Omental fat pad (tissue), 4 donors: ENCODE measurements around the gene PRKCA. TPM values are rescaled to one million over a fixed set of nuclear protein-coding genes. Genes with fewer than 3 reads are reported as not detected.

Experiments used
- ATAC-seq: fragments of 150-250 bp; one replicate; pipeline ENCODE4 v1.9.1; 2016; ENCODE audit warnings: mild to moderate bottlenecking, moderate library complexity; ENCODE audit not compliant: low FRiP score
- DNase-seq: peaks from one replicate; pipeline ENCODE4 v3.0.0-alpha.2; 2019; ENCODE audit warnings: low spot score
- total RNA-seq, 4 donors: library from RNA; depleted of rRNA; stranded (reverse); fragments of >200 nt; gene quantifications; one replicate each; pipeline ENCODE4 v1.1.0, GENCODE V29; 2016
- TF ChIP-seq, protein P1 (sequence below), 3 donors: fragments of 450-650 bp; IDR thresholded peaks; one replicate each; pipeline ENCODE4 v1.5.1; 2016 to 2017; ENCODE audit warnings: antibody characterized with exemption in 3 of 3, mild to moderate bottlenecking in 3 of 3, moderate library complexity in 2 of 3

Gene PRKCA
- total RNA-seq, 4 donors from 2014 or later: 6.7 to 14.3 (median 10.3) TPM

DNA sequence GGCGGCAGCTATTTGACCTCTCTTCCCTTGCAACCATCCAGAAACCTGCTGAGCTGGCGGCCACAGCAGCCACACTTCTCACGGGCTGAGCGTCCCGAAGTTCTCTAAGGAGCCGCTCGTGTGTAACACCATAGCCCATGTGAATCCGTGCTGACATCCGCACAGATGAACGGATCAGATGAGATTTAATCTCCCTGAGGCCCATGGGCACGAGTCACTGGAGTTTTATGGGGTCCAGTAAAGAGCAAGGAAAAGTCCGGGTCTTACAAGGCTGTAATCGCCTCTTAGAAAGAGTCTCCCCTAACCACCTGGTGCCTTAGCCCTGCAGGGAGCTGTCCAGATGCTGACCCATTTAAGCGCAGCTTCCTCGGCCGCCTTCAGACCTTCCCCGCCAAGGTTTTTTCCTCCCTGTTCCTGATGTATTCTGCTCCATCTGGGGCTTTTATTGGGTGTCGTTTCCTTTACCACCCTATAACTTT is 527.0 kb downstream of the PRKCA start:
- TF ChIP-seq, protein P1, sequence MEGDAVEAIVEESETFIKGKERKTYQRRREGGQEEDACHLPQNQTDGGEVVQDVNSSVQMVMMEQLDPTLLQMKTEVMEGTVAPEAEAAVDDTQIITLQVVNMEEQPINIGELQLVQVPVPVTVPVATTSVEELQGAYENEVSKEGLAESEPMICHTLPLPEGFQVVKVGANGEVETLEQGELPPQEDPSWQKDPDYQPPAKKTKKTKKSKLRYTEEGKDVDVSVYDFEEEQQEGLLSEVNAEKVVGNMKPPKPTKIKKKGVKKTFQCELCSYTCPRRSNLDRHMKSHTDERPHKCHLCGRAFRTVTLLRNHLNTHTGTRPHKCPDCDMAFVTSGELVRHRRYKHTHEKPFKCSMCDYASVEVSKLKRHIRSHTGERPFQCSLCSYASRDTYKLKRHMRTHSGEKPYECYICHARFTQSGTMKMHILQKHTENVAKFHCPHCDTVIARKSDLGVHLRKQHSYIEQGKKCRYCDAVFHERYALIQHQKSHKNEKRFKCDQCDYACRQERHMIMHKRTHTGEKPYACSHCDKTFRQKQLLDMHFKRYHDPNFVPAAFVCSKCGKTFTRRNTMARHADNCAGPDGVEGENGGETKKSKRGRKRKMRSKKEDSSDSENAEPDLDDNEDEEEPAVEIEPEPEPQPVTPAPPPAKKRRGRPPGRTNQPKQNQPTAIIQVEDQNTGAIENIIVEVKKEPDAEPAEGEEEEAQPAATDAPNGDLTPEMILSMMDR (IDR thresholded peaks at IDR 0.05): no peak
- ATAC-seq: no peak
- no peak for DNase-seq

DNA sequence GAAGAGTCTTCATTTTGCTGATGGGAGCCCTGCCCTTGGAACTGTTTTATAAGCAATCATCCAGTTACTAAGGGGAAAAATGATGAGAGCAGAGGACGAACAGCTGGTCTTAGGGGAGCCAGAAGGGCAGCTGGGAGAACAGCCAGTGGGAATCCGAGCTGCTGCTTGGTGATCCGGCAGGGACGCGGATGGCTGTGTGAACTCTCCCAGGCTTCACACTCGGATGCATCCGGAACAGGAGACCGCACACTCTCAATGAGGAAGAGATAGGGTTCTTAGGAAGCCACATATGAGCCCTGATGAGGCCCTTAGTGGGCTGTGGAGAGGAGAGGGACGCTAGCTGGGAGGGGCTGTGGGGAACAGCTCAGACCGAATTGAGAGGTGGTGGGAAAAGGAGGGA is 527.5 kb downstream of the PRKCA start:
- TF ChIP-seq, protein P1 (IDR thresholded peaks at IDR 0.05): no peak
- ATAC-seq: no peak
- no peak for DNase-seq

DNA sequence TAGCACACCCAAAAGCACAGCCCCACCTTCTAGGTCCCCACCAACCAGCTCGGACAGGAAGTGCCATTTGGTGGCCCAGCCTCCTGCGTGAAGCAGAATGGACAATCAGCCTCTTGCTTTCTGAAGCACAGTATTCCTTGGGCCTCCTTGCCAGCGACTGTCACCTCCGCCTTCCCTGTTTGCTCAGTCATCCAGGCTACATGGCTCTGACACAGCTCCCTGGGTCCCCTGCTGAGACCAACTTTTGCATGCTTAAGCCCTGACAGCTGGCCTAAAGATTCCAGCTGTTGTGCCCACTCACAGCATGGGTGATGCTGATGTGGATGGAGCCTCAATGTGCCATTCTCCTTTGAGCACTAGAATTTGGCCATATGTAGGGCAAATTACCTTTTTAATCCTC is 528.0 kb downstream of the PRKCA start:
- no peak for DNase-seq
- ATAC-seq: no peak
- TF ChIP-seq, protein P1 (IDR thresholded peaks at IDR 0.05): no peak

DNA sequence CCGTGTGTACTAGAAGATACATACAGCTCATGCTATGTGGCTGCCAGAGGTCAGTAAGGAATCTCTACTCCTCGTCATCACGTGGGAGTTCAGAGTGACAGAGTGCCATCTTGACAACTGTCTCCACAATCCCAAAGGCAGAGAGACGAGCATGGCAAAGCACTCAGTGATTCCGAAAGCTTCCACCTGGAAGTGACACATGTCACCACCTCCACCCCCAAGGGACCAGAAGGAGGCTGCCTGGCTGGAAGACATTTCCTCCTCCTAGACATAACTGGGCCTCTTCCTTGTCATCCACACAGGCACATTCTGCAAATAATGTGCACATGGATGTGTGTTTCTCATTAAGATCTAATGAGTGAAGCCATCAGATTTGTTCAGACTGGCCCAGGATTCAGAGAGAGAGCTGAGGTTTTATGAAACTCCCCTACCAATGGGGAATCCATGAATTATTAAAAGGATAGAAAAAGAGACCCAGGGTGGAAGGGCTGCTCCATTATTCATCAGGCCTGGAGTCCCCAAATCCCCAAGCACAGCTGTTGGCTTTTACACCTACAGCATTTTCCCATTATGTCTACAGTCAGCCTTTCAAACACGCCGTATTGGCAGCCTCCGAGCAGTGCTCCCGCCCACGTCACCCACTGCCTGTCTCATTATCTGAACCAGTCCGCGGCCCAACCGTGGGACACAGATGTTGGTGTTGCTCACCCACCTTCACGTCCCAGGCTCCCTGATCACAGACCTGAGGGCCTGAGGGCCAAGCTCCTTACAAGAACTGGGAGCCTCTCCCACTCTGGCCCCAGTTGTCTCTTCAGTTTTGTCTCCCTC is 529.2 kb downstream of the PRKCA start:
- TF ChIP-seq, protein P1 (IDR thresholded peaks at IDR 0.05): no peak
- ATAC-seq: no peak
- DNase-seq: no peak

DNA sequence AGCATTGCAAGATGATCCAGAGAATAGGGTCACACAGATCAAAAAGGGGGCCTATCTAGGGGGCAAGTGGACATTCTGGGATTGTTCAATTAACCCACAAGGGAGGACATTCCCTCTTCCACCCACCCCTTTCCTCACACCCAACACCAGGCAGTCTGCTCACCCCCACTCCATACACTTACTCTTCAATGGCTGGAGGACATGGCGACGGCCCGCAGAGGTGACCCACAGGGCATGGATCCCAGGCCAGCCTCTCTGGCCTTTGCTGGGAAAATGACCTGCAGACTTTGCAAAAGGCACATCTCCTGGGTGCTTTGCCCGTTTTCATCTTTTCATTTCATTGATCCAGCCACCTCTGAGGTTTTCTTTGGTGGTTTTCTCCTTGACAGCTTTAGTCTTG is 530.8 kb downstream of the PRKCA start:
- DNase-seq (no peak), ATAC-seq (no peak)
- TF ChIP-seq, protein P1 (IDR thresholded peaks at IDR 0.05): no peak

DNA sequence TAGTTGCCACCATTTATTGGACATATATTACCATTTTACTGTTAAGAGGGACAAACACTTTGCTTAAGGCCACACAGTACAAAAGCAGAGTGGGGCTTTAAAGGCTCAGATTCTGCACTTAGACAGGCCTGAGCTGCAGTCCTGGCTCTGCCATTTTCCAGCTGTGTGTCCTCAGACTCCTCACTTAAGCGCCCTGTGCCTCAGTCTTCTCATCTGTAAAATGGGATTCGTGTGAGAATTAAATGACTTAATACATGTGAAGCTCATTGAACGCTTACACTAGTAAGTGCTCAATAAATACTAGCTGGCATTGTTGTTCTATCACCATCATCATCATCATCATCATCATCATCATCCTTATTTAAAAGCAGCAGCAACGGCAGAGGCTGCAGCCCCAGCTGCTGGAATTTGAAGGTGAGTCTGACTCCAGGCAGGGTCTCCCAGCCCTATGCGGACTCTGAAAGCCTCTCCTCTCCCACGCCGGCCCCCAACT is 532.1 kb downstream of the PRKCA start:
- no peak for DNase-seq
- TF ChIP-seq, protein P1 (IDR thresholded peaks at IDR 0.05): no peak
- no peak for ATAC-seq
